Cardiac fibroblast (primary cell): ENCODE data around the gene WWTR1.

Experiments
- DNase-seq, 2 donors: peaks; one replicate each; pipeline versions ENCODE4 v3.0.0 to v3.0.0-alpha.2; 2010; ENCODE audit warnings: low read depth in 2 of 2
- H3K4me3 ChIP-seq, 2 donors: replicated peaks in 1 of 2; 1 replicate in 1 of 2; 2 replicates in 1 of 2; pipeline ENCODE4 v1.5.1; 2011; ENCODE audit warnings: low read depth in 2 of 2, low read length in 2 of 2, mild to moderate bottlenecking in 2 of 2, moderate library complexity in 1 of 2
- TF ChIP-seq, protein P1 (sequence below): IDR thresholded peaks from one replicate; pipeline ENCODE4 v1.5.1; 2011; ENCODE audit warnings: low read depth, mild to moderate bottlenecking, low read length, inconsistent platforms

Gene WWTR1

DNA sequence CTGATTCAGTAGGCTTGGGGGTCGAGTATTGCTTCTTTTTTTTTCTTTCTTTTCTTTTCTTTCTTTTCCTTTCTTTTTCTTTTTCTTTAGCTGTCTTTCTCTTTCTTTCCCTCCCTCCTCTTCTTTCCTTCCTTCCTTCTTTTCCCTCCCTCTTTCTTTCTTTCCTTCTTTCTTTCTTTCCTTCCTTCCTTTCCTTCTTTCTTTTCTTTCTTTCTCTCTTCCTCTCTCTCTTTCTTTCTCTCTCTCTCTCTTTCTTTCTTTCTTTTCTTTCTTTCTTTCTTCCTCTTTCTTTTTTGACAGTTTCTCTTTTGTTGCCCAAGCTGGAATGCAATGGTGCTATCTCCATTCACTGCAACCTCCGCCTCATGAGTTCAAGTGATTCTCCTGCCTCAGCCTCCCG, 147.3 kb downstream of the WWTR1 start:
- no peak overlapping the region for H3K4me3 ChIP-seq
- TF ChIP-seq, protein P1, sequence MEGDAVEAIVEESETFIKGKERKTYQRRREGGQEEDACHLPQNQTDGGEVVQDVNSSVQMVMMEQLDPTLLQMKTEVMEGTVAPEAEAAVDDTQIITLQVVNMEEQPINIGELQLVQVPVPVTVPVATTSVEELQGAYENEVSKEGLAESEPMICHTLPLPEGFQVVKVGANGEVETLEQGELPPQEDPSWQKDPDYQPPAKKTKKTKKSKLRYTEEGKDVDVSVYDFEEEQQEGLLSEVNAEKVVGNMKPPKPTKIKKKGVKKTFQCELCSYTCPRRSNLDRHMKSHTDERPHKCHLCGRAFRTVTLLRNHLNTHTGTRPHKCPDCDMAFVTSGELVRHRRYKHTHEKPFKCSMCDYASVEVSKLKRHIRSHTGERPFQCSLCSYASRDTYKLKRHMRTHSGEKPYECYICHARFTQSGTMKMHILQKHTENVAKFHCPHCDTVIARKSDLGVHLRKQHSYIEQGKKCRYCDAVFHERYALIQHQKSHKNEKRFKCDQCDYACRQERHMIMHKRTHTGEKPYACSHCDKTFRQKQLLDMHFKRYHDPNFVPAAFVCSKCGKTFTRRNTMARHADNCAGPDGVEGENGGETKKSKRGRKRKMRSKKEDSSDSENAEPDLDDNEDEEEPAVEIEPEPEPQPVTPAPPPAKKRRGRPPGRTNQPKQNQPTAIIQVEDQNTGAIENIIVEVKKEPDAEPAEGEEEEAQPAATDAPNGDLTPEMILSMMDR = no peak
- no peak for DNase-seq

DNA sequence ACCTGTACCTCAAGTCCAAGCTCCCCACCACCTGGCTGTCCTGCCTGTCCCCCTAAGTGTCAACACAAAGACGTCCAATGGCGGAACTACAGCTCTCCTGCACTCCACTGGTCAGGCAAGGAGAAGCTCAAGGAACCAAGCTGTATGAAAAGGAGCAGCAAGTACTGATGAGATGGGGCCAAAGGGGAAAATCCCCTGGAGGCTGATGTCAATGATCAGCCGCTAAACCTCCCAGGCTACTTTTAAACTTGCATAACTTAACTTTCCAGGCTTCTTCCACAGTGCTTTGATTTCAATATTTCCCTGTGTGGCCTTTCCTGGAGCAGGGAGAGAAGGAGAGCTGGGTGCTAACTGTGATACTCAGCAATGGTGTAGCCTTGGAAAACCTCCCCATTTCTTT, 148.3 kb downstream of the WWTR1 start:
- H3K4me3 ChIP-seq = no peak overlapping the region
- TF ChIP-seq, protein P1 = no peak
- no peak for DNase-seq

DNA sequence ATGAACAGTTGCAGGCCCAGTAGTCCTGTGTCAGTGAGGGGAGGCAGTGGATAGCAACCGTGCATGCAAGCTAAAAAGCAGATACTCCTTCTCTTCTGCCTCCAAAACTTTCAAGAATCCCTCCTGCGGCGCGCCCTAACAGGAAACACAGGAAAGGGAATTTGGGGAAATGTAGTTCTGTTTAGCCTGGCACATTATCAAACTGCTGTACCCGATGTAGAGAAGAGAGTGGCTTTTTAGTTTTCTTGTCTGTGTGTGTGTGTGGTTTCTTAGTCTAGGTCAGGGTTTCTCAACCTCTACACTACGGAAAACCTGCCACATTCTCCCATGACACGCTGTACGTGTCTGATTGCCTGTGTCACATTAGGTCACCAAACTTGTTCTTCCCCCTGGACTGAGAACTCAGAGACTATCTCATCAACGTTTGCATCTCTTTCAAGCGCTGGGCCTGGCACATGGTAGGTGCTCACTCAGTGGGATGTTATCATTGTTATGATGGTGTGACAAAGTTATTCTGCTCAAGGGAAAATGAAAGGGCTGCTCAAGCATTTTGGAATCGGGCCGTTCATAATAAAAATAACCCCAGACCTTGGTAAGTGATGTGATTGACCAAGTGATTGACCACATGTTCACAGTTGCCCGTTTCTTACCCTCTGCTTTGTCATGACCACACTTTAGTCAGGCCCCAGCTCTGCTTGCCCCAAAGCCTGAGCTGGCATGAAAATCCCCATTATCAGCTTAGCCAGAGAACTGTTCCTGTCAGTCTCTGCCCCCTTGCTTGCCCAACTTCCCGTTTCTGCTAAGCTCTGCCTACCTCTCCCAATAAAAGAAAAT, 150.1 kb downstream of the WWTR1 start:
- no peak overlapping the region for H3K4me3 ChIP-seq
- TF ChIP-seq, protein P1 = no peak
- DNase-seq = peak; percentile 54 to 71

DNA sequence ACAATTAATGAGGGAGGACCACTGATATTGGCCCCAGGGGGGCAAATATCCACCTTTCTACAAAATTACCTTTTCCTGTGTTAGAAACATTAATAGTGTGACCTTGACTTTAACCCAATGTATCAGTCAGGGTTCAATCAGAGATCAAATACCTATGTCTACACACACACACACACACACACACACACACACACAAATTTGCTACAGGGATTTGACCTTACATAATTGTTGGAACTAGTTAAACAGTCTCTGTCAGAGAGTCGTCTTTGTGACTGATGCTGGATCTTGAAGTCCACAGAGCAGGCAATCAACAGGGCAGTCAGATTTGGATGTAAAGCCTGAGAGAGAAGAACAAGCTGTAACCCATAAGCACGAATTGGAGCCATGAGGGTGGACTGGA, 150.9 kb downstream of the WWTR1 start:
- no peak overlapping the region for H3K4me3 ChIP-seq
- TF ChIP-seq, protein P1 = no peak
- no peak for DNase-seq

DNA sequence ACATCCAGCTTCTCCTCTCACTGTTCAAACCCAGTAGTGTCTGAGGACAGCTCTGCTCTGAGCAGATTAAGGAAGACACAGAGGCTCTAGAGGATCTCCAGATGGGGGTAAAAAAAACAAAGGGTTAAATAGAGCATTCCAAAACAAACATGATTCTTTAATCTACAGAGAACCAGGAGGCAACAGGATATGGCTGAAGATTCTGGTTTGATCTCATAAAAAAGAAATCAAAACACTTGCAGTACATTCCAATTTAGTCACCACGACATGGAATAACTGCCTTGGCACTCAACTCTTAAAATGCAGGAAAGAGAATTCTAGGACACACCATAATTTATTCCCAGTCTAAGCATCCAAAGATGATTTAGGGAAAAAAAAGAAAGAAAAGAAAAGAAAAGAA, 151.3 kb downstream of the WWTR1 start:
- no peak overlapping the region for H3K4me3 ChIP-seq
- peak; percentile 15 to 51 for DNase-seq
- TF ChIP-seq, protein P1 = no peak

DNA sequence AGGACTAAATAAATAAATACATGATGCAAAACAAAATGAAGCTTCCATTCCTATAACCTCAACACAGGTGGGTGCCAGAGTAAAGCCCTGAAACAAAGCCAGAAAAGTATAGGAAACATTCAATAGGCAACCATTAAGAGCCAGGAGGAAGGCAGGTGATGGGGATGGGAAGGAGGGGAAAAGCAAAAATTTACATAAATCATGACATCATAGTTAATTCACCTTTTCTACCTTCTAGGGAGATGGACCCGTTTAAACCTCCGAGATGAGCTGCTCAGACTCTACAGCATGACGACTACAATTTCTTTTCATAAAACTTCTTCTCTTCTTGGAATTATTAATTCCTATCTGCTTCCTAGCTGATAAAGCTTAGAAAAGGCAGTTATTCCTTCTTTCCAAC, 155.4 kb downstream of the WWTR1 start:
- TF ChIP-seq, protein P1 = no peak
- DNase-seq = no peak
- H3K4me3 ChIP-seq = no peak overlapping the region

DNA sequence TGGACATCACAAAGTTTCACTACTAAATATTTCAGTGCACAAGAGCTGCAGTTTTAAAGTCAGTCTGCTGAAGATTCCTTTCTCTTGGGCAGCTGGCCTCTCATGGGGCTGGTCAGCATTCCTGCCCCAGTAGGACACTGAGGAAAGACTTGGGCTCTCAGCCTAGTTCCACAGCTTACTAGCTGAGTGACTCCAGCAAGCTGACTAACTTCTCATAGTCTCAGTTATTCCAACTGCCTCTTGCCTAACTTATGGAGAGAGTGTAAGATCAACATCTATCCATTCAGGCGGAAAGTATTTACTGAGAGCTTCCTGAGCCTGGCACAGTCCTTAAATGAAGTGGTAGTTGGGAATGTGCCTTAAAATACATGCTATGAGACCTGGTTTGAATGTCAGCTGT, 156.3 kb downstream of the WWTR1 start:
- DNase-seq = peak; percentile 75 to 85
- TF ChIP-seq, protein P1 = no peak
- no peak overlapping the region for H3K4me3 ChIP-seq
